Right lobe of liver (tissue), 6 donors: ENCODE data around the gene SLC45A3. TPM values are rescaled to one million over a fixed set of nuclear protein-coding genes. Genes with fewer than 3 reads are reported as not detected.
"Not testable (repeated sequence)": the region's sequence is repeated elsewhere in the genome, so short reads cannot be mapped to it uniquely, and the experiment has no call there.

Experiments used
- ATAC-seq, 4 donors: fragments of 200-7000 bp; cut with Tn5 transposase; one replicate each; pipeline ENCODE4 v1.9.1; 2020; ENCODE audit warnings: mild to moderate bottlenecking in 4 of 4, moderate library complexity in 4 of 4
- DNase-seq, 3 donors: peaks; one replicate each; pipeline ENCODE4 v3.0.0-alpha.2; 2020
- H3K27ac ChIP-seq, 3 donors: fragments of 200-600 bp; one replicate each; pipeline ENCODE4 v1.8.0; 2022
- H3K27me3 ChIP-seq, 2 donors: fragments of 200-600 bp; one replicate each; pipeline ENCODE4 v1.8.0; 2022
- H3K36me3 ChIP-seq, 4 donors: fragments of 200-600 bp; sonication (generic) in 1 of 4; one replicate each; pipeline versions ENCODE4 v1.5.1 to v1.8.0; 2017 to 2022; ENCODE audit warnings: control low read depth in 1 of 4
- H3K4me1 ChIP-seq, 4 donors: fragments of 200-600 bp; sonication (generic) in 1 of 4; one replicate each; pipeline versions ENCODE4 v1.5.1 to v1.8.0; 2017 to 2022; ENCODE audit warnings: control low read depth in 1 of 4
- H3K4me3 ChIP-seq, 3 donors: fragments of 200-600 bp; one replicate each; pipeline ENCODE4 v1.8.0; 2022
- H3K9me3 ChIP-seq, 4 donors: fragments of 200-600 bp; sonication (generic) in 1 of 4; one replicate each; pipeline versions ENCODE4 v1.5.1 to v1.8.0; 2017 to 2022; ENCODE audit warnings: control low read depth in 1 of 4
- CTCF ChIP-seq, 4 donors: fragments of 200-600 bp in 3 of 4; fragments of 450-650 bp in 1 of 4; IDR thresholded peaks; one replicate each; pipeline versions ENCODE4 v1.5.1 to v1.8.0; 2016 to 2022; ENCODE audit warnings: antibody characterized with exemption in 4 of 4, mild to moderate bottlenecking in 2 of 4
- POLR2A ChIP-seq: fragments of 450-650 bp; IDR thresholded peaks from one replicate; pipeline ENCODE4 v1.6.1; 2017; ENCODE audit warnings: antibody characterized with exemption, mild to moderate bottlenecking
- WGBS: methylation state at CpG from one replicate; pipeline ENCODE4 v1.1.6; 2018; ENCODE audit warnings: low coverage, low lambda C conversion rate; ENCODE audit not compliant: insufficient coverage; ENCODE audit errors: missing lambda C conversion rate; 5-methylcytosine and 5-hydroxymethylcytosine counted together
- intact Hi-C, 2 donors: fragments of 100-400 bp; cut with DNase I; formaldehyde crosslinking; loops; one replicate each; pipeline versions ENCODE4 v1.11.2 to v1.14.1; 2022
- total RNA-seq, 6 experiments: library from RNA; depleted of rRNA in 2 of 6; stranded (reverse); fragments of >200 nt in 2 of 6; fragmentation: NEBNext Ultra II Directional in 3 of 6; extraction: Animal tissue kit (Norgen Biotek cat#: 25700) in 3 of 6; gene quantifications; one replicate each; pipeline versions ENCODE4 v1.1.0 to v1.2.4, GENCODE V29; 2016 to 2023
- donor health status: DM: no; HTN: yes; CAD: no.
- donor health status: DM: no; HTN: no; CAD: no.
- donor health status: DM: no; HTN: no; CAD: no.
- donor health status: DM: no; HTN: yes; CAD: no.
- donor health status: DM: no; HTN: yes; CAD: no.

The SLC45A3 gene
- total RNA-seq, 6 experiments from 2014 or later: 6.9 to 27.0 (median 7.9) TPM

GRCh38 chr1:205639567-205639966, 40.7 kb downstream of the SLC45A3 start:
- no peaks in the 10 kb centered on the region for H3K36me3 ChIP-seq
- ATAC-seq (peak; percentile 77 to 87 (median 86)), DNase-seq (peak in 1 of 3 donors; percentile 81)
- H3K4me3 ChIP-seq: no peak overlapping the region
- no peaks in the 10 kb centered on the region for H3K27me3 ChIP-seq
- peaks cover 0 to 85% (median 23%) of the 10 kb centered on the region in 4 donors for H3K4me1 ChIP-seq
- 50% methylated on average over 1 of the region's 1 CpG for WGBS
- TF ChIP-seq CTCF (IDR thresholded peaks at IDR 0.05): no peak
- no peak for TF ChIP-seq POLR2A
- no peaks in the 10 kb centered on the region for H3K9me3 ChIP-seq
- intact Hi-C loops: no loop called here
- H3K27ac ChIP-seq: peak overlapping the region in 2 of 3 donors; percentile 43 to 67

DNA sequence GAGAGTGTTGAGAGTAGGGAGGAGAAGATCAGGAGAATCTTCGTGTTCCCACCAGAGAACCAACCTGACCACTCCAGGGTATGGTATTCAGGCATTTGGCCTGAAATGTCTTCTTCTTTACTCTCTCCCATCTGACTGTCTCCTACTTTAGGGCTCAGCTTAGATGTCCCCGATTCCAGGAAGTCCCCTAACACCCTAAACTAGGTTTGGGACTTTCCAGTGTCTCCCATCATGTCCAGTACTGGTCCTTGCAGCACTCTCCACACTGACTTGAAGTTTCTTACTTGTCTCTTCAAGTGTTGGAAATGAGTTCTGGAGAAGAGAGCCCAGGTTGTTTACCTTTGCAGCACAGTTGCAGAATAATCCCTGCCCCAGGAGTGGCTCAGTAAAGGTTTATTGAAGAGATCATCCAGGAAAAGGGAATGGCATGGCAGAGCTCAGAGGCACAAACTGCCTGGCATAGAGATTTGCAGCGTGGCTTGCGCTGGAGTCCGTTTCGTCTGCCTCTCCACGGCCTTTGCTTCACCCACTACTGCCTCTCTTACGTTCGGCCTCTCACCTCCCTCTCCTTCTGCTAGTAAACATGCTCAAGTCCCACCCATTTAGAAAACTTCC, 42.3 kb downstream of the SLC45A3 start:
- Histone ChIP-seq H3K4me1 (peaks cover 0 to 80% (median 20%) of the 10 kb centered on the region in 4 donors), H3K4me3 (no peak overlapping the region), H3K9me3 (no peaks in the 10 kb centered on the region), H3K27ac (no peak overlapping the region), H3K36me3 (no peaks in the 10 kb centered on the region), H3K27me3 (no peaks in the 10 kb centered on the region)
- no CpG with 5 or more reads among the region's 9 CpGs for WGBS
- ATAC-seq (no peak), DNase-seq (no peak)
- intact Hi-C loops: no loop called here
- TF ChIP-seq CTCF (IDR thresholded peaks at IDR 0.05): no peak
- TF ChIP-seq POLR2A: no peak

- no peak overlapping the region for H3K4me3 ChIP-seq
- 50% methylated on average over 4 of the region's 4 CpGs for WGBS
Measured at GRCh38 chr1:205636732-205637131, 43.6 kb downstream of the SLC45A3 start.

DNA sequence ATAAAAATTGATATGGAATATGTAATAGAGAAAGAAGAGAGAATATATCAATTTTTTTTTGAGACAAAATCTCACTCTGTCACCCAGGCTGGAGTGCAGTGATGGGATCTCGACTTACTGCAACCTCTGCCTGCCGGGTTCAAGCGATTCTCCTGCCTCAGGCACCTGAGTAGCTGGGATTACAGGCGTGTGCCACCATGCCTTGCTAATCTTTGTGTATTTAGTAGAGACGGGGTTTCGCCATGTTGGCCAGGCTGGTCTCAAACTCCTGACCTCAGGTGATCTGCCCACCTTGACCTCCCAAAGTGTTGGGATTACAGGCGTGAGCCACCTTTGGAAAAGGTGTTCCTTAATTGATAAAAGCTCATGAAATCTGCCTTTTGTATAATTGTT, 44.2 kb downstream of the SLC45A3 start:
- H3K27me3 ChIP-seq, intact Hi-C loops, ATAC-seq: not testable (repeated sequence)

More at GRCh38 chr1:205636732-205637131, 43.6 kb downstream of the SLC45A3 start:
- no peak for TF ChIP-seq POLR2A
- TF ChIP-seq CTCF (IDR thresholded peaks at IDR 0.05): no peak
- no peak for DNase-seq
- H3K27ac ChIP-seq: no peak overlapping the region
- ATAC-seq: no peak
- no peaks in the 10 kb centered on the region for H3K9me3 ChIP-seq
- intact Hi-C loops: no loop called here
- peaks cover 0 to 76% (median 14%) of the 10 kb centered on the region in 4 donors for H3K4me1 ChIP-seq
- no peaks in the 10 kb centered on the region for H3K27me3 ChIP-seq
- H3K36me3 ChIP-seq: no peaks in the 10 kb centered on the region

GRCh38 chr1:205633421-205633976, 46.8 kb downstream of the SLC45A3 start:
- intact Hi-C loops: no loop called here
- no peaks in the 10 kb centered on the region for H3K27me3 ChIP-seq
- H3K36me3 ChIP-seq: no peaks in the 10 kb centered on the region
- H3K4me3 ChIP-seq: no peak overlapping the region
- peaks cover 0 to 56% (median 7%) of the 10 kb centered on the region in 4 donors for H3K4me1 ChIP-seq
- no peak for TF ChIP-seq CTCF (IDR thresholded peaks at IDR 0.05)
- peak; percentile 39 for TF ChIP-seq POLR2A
- ATAC-seq (peak in 2 of 4 donors; percentile 17 to 31), DNase-seq (no peak)
- H3K27ac ChIP-seq: peak overlapping the region in 1 of 3 donors; percentile 94
- no peaks in the 10 kb centered on the region for H3K9me3 ChIP-seq
- 26% methylated on average over 6 of the region's 6 CpGs for WGBS

More for the DNA sequence above, 44.2 kb downstream of the SLC45A3 start:
- H3K4me3 ChIP-seq, H3K36me3 ChIP-seq, H3K9me3 ChIP-seq, DNase-seq: not testable (repeated sequence)
- H3K4me1 ChIP-seq: peaks cover 0 to 71% (median 13%) of the 10 kb centered on the region in 4 donors
- WGBS: 50% methylated on average over 5 of the region's 7 CpGs
- peak overlapping the region in 1 of 3 donors; percentile 1 for H3K27ac ChIP-seq
